HG03039 (cell line): ENCODE measurements around the gene PTPRM.

ENCODE experiments used
- ATAC-seq: cut with Tn5 transposase; IDR thresholded peaks from one replicate; pipeline ENCODE4 v1.9.1; 2021; ENCODE audit warnings: mild to moderate bottlenecking, moderate library complexity; ENCODE audit not compliant: unreplicated experiment

The PTPRM gene

GRCh38 chr18:8367217-8367988 is 800.3 kb downstream of the PTPRM start:
- ATAC-seq, result no peak

GRCh38 chr18:8368512-8369217 is 801.5 kb downstream of the PTPRM start:
- no peak for ATAC-seq

GRCh38 chr18:8373486-8373885 is 806.4 kb downstream of the PTPRM start:
- no peak for ATAC-seq

GRCh38 chr18:8374676-8375075 is 807.6 kb downstream of the PTPRM start:
- ATAC-seq, result no peak

- ATAC-seq, result no peak
Observed at GRCh38 chr18:8375249-8375648, 808.1 kb downstream of the PTPRM start.

GRCh38 chr18:8376113-8376512 is 809.0 kb downstream of the PTPRM start:
- ATAC-seq, result no peak

GRCh38 chr18:8379187-8379941 is 812.2 kb downstream of the PTPRM start:
- no peak for ATAC-seq

- no peak for ATAC-seq
Observed at GRCh38 chr18:8380006-8380405, 812.9 kb downstream of the PTPRM start.

- ATAC-seq, result no peak
Observed at GRCh38 chr18:8380926-8381325, 813.8 kb downstream of the PTPRM start.

GRCh38 chr18:8381821-8382459 is 814.8 kb downstream of the PTPRM start:
- ATAC-seq, result no peak

- no peak for ATAC-seq
Observed at GRCh38 chr18:8385400-8385799, 818.3 kb downstream of the PTPRM start.

- no peak for ATAC-seq
Observed at GRCh38 chr18:8386669-8387380, 819.7 kb downstream of the PTPRM start.

- ATAC-seq, result no peak
Observed at GRCh38 chr18:8389391-8390340, 822.5 kb downstream of the PTPRM start.

- ATAC-seq, result no peak
Observed at GRCh38 chr18:8391068-8391467, 824.0 kb downstream of the PTPRM start.

- no peak for ATAC-seq
Observed at GRCh38 chr18:8396254-8396653, 829.1 kb downstream of the PTPRM start.

GRCh38 chr18:8397034-8397433 is 829.9 kb downstream of the PTPRM start:
- ATAC-seq, result no peak

- no peak for ATAC-seq
Observed at GRCh38 chr18:8399138-8399537, 832.0 kb downstream of the PTPRM start.

GRCh38 chr18:8400193-8400752 is 833.2 kb downstream of the PTPRM start:
- ATAC-seq, result no peak

GRCh38 chr18:8400825-8401224 is 833.7 kb downstream of the PTPRM start:
- ATAC-seq, result no peak
